K562 (cell line): Measurements from ENCODE around the gene SCO1. TPM values are rescaled to one million over a fixed set of nuclear protein-coding genes. Genes with fewer than 3 reads are reported as not detected.

Experiments
- ATAC-seq: fragments of 200-7000 bp; cut with Tn5 transposase; 3 replicates; pipeline ENCODE4 v1.9.1; 2020; ENCODE audit warnings: moderate library complexity
- BruUV-seq: library from RNA; stranded (reverse); fragments of 400-500 nt; replicated peaks from 2 replicates; lab custom pipeline; 2021; lab: Mats Ljungman, UMichigan
- CTCF ChIA-PET: fragments of 300-600 bp; formaldehyde crosslinking; extraction: SDS; loops from one replicate; lab custom pipeline; 2021; ENCODE audit warnings: low intra/inter-chr PET ratio; lab: Yijun Ruan, JAX
- POLR2A ChIA-PET: fragments of 300-600, 350-650 bp; sonication (Branson Sonifier 250); formaldehyde crosslinking; extraction: SDS; loops from one replicate; lab custom pipeline; 2021; ENCODE audit warnings: antibody characterized with exemption, inconsistent platforms; lab: Yijun Ruan, JAX
- DNase-seq, 4 experiments: peaks; one replicate each; pipeline versions ENCODE4 v3.0.0 to v3.0.0-alpha.2; 2011 to 2018; ENCODE audit warnings: low spot score in 3 of 4, mixed read lengths in 3 of 4; ENCODE audit errors: extremely low read depth in 1 of 4
- FAIRE-seq: peaks from 2 replicates; lab custom pipeline; 2011; peaks lifted over from hg19 to GRCh38; lab: Jason Lieb, UNC
- H2AFZ ChIP-seq: 2 replicates; pipeline ENCODE4 v1.6.0; 2011; ENCODE audit warnings: low read depth, low read length, control low read depth, inconsistent platforms
- H3K27ac ChIP-seq: fragments of 200-600 bp; 3 replicates; pipeline ENCODE4 v1.8.0; 2011; ENCODE audit warnings: low read depth, mild to moderate bottlenecking, control low read depth, inconsistent platforms, low read length, moderate library complexity, mixed read lengths; ENCODE audit errors: extremely low read depth
- H3K27me3 ChIP-seq, 2 experiments: fragments of 300-600 bp in 1 of 2; 2 replicates in 1 of 2; 3 replicates in 1 of 2; pipeline versions ENCODE4 v1.6.0 to v1.8.0; 2011; ENCODE audit warnings: inconsistent platforms in 2 of 2, low read length in 2 of 2, mild to moderate bottlenecking in 1 of 2, mixed read lengths in 1 of 2, moderate library complexity in 1 of 2; ENCODE audit not compliant: control insufficient read depth in 2 of 2, insufficient read depth in 2 of 2
- H3K36me3 ChIP-seq: fragments of 300-600 bp; 3 replicates; pipeline ENCODE4 v1.8.0; 2011; ENCODE audit warnings: mild to moderate bottlenecking, low read length, inconsistent platforms; ENCODE audit not compliant: control insufficient read depth, insufficient read depth
- H3K4me1 ChIP-seq, 2 experiments: fragments of 200-600 bp in 1 of 2; replicated peaks in 1 of 2; 2 replicates in 1 of 2; 3 replicates in 1 of 2; pipeline versions ENCODE4 v1.5.1 to v1.8.0; 2011; ENCODE audit warnings: inconsistent platforms in 2 of 2, low read length in 2 of 2, mild to moderate bottlenecking in 1 of 2, mixed read lengths in 1 of 2, moderate library complexity in 1 of 2; ENCODE audit not compliant: control insufficient read depth in 2 of 2, insufficient read depth in 2 of 2
- H3K4me2 ChIP-seq: 2 replicates; pipeline ENCODE4 v1.6.1; 2011; ENCODE audit warnings: low read length, control low read depth, inconsistent platforms, mixed read lengths; ENCODE audit not compliant: insufficient read depth
- H3K4me3 ChIP-seq: fragments of 200-600 bp; sonication (generic), shearing (Covaris generic); 2 replicates; pipeline ENCODE4 v1.5.1; 2016; ENCODE audit warnings: control low read depth, inconsistent platforms
- H3K79me2 ChIP-seq: fragments of 200-600 bp; 3 replicates; pipeline ENCODE4 v1.8.0; 2011; ENCODE audit warnings: low read length, inconsistent platforms; ENCODE audit not compliant: control insufficient read depth, insufficient read depth
- H3K9ac ChIP-seq, 2 experiments: 2 replicates each; pipeline versions ENCODE4 v1.6.0 to v1.6.1; 2011; ENCODE audit warnings: low read depth in 2 of 2, low read length in 2 of 2, control low read depth in 1 of 2, inconsistent platforms in 1 of 2, mild to moderate bottlenecking in 1 of 2, mixed read lengths in 1 of 2; ENCODE audit not compliant: insufficient read depth in 1 of 2
- H3K9me1 ChIP-seq: one replicate; pipeline ENCODE4 v1.6.0; 2011; ENCODE audit warnings: inconsistent platforms, mild to moderate bottlenecking, low read length, moderate library complexity; ENCODE audit not compliant: control insufficient read depth, insufficient read depth
- H3K9me3 ChIP-seq: replicated peaks from 2 replicates; pipeline ENCODE4 v1.5.1; 2011; ENCODE audit warnings: low read depth, low read length, inconsistent platforms; ENCODE audit not compliant: control insufficient read depth, insufficient read depth
- H4K20me1 ChIP-seq: replicated peaks from 2 replicates; pipeline ENCODE4 v1.6.1; 2011; ENCODE audit warnings: low read length, inconsistent platforms, mixed read lengths; ENCODE audit not compliant: control insufficient read depth, insufficient read depth
- ADNP ChIP-seq: fragments of 200-800 bp; sonication (Bioruptor generic); IDR thresholded peaks from 2 replicates; pipeline ENCODE4 v1.6.1; 2016; ENCODE audit warnings: missing genetic modification characterization, missing compliant biosample characterization
- DPF2 ChIP-seq: fragments of 450-650 bp; IDR thresholded peaks from 2 replicates; pipeline ENCODE4 v1.6.1; 2016
- LEF1 ChIP-seq: fragments of 450-650 bp; IDR thresholded peaks from 2 replicates; pipeline ENCODE4 v1.6.1; 2016; ENCODE audit warnings: mild to moderate bottlenecking
- MEIS2 ChIP-seq: fragments of 450-650 bp; IDR thresholded peaks from 2 replicates; pipeline ENCODE4 v1.6.1; 2014; ENCODE audit warnings: mild to moderate bottlenecking; ENCODE audit not compliant: partially characterized antibody
- PHB ChIP-seq: fragments of 250-450 bp; sonication (Bioruptor Pico); IDR thresholded peaks from 2 replicates; pipeline ENCODE4 v1.5.0; 2021
- RAD21 ChIP-seq, 2 experiments: fragments of 250-450 bp in 1 of 2; fragments of 450-650 bp in 1 of 2; sonication (Bioruptor Pico) in 1 of 2; formaldehyde crosslinking in 1 of 2; IDR thresholded peaks in 1 of 2; conservative IDR thresholded peaks in 1 of 2; 2 replicates each; pipeline versions ENCODE4 v1.4.0 to v1.8.0; 2020 to 2022; ENCODE audit warnings: mild to moderate bottlenecking in 2 of 2, moderate library complexity in 1 of 2
- TCF3 ChIP-seq: sonication (generic); formaldehyde crosslinking; IDR thresholded peaks from 2 replicates; pipeline ENCODE4 v1.4.0; 2020; ENCODE audit warnings: mild to moderate bottlenecking, missing genetic modification reagents
- U2AF2 ChIP-seq: fragments of 200-400 bp; formaldehyde crosslinking; optimal IDR thresholded peaks from 2 replicates; pipeline ENCODE3; 2017; ENCODE audit warnings: low read depth, mild to moderate bottlenecking, low read length
- ZNF324 ChIP-seq: fragments of 250-450 bp; sonication (Bioruptor Pico); IDR thresholded peaks from 2 replicates; pipeline ENCODE4 v1.4.0; 2020; ENCODE audit warnings: mild to moderate bottlenecking
- ZNF436 ChIP-seq: fragments of 250-450, 450-650 bp; sonication (Bioruptor Pico); formaldehyde crosslinking; IDR thresholded peaks from 2 replicates; pipeline ENCODE4 v1.7.0; 2020; ENCODE audit warnings: mild to moderate bottlenecking
- ZNF696 ChIP-seq: fragments of 250-450 bp; sonication (Bioruptor Pico); conservative IDR thresholded peaks from 2 replicates; pipeline ENCODE4 v1.4.0; 2020; ENCODE audit warnings: mild to moderate bottlenecking, moderate library complexity
- WGBS: fragments of 100-300 bp; shearing (Covaris generic); methylation state at CpG from one replicate; pipeline ENCODE4 v1.1.6; 2016; ENCODE audit warnings: low coverage, mixed read lengths; ENCODE audit not compliant: insufficient coverage; ENCODE audit errors: missing lambda C conversion rate; 5-methylcytosine and 5-hydroxymethylcytosine counted together
- in situ Hi-C: fragments of 300-500 bp; cut with MboI; formaldehyde crosslinking; loops from 4 replicates; pipeline ENCODE4 v1.15.0; 2018; ENCODE audit warnings: inconsistent platforms, mixed read lengths
- intact Hi-C: fragments of 100-400 bp; cut with micrococcal nuclease; formaldehyde crosslinking; loops from 2 replicates; pipeline ENCODE4 v1.14.2; 2022
- polyA plus RNA-seq, 8 experiments: library from polyadenylated mRNA; depleted of rRNA in 4 of 8; stranded (reverse) in 5 of 8; unstranded in 3 of 8; fragments of >200 nt; fragmentation: Nextera tagmentation in 2 of 8; fragmentation: Illumina TruSeq in 1 of 8; extraction: Ambion mirVana in 2 of 8; extraction: Trizol in 1 of 8; gene quantifications; 2 replicates each; pipeline versions ENCODE4 v1.2.1 to v1.2.3, GENCODE V29; 2011 to 2014; ENCODE audit warnings: inconsistent platforms in 1 of 8, missing spikeins in 1 of 8
- total RNA-seq, 7 experiments: library from RNA; depleted of rRNA in 6 of 7; stranded (reverse); fragments of >200 nt in 6 of 7; fragmentation: Illumina TruSeq in 2 of 7; extraction: Trizol in 2 of 7; gene quantifications; 2 replicates each; pipeline versions ENCODE4 v1.2.1 to v1.2.3, GENCODE V29; 2011 to 2021; ENCODE audit warnings: low replicate concordance in 1 of 7
- TF ChIP-seq, protein P1 (sequence below): fragments of 450-650 bp; IDR thresholded peaks from 2 replicates; pipeline ENCODE4 v1.6.1; 2016; ENCODE audit warnings: low read depth
- TF ChIP-seq, protein P2 (sequence below): sonication (generic); formaldehyde crosslinking; IDR thresholded peaks from 2 replicates; pipeline ENCODE4 v1.8.0; 2023; ENCODE audit warnings: mild to moderate bottlenecking, missing genetic modification reagents

SCO1 gene
- total and polyA plus RNA-seq, 9 of the 15 experiments (the other 6 are each of a cell fraction or from before 2014, with no cell fraction given): 7.1 to 40.9 (median 22.1) TPM

DNA sequence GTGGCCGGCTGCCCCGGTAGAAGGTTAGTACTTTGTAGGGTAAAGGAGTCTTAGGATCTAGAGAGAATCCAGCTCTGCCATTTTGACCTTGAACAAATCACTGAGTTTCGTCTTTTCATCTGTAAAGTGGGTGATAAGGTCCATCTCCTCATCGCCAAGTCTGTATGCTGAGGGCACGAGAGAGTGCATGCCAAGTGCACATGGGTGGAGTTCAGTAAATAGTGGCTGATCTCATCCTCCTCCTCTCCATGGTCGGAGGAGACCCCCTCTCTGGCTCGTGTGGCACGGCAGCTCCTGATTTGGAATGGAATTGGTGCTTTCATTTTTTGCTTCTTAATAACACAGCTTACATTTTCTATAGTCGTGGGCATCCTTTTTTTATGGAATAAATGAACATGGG lies 70.9 kb downstream of the SCO1 start:
- intact Hi-C loops (no loop called here), in situ Hi-C loops (no loop called here)
- POLR2A ChIA-PET: no interaction called here
- TF ChIP-seq ZNF696 (no peak), U2AF2 (no peak), TCF3 (CRISPR knock-in tag) (no peak), DPF2 (no peak), ZNF324 (CRISPR knock-in tag) (no peak), PHB (no peak), ADNP (no peak), MEIS2 (no peak), RAD21 (CRISPR knock-in tag; conservative IDR thresholded peaks at IDR 0.05 in 1 of 2, IDR thresholded peaks at IDR 0.05 in 1 of 2) (no peak), ZNF436 (CRISPR knock-in tag) (no peak), LEF1 (no peak)
- TF ChIP-seq, protein P1, sequence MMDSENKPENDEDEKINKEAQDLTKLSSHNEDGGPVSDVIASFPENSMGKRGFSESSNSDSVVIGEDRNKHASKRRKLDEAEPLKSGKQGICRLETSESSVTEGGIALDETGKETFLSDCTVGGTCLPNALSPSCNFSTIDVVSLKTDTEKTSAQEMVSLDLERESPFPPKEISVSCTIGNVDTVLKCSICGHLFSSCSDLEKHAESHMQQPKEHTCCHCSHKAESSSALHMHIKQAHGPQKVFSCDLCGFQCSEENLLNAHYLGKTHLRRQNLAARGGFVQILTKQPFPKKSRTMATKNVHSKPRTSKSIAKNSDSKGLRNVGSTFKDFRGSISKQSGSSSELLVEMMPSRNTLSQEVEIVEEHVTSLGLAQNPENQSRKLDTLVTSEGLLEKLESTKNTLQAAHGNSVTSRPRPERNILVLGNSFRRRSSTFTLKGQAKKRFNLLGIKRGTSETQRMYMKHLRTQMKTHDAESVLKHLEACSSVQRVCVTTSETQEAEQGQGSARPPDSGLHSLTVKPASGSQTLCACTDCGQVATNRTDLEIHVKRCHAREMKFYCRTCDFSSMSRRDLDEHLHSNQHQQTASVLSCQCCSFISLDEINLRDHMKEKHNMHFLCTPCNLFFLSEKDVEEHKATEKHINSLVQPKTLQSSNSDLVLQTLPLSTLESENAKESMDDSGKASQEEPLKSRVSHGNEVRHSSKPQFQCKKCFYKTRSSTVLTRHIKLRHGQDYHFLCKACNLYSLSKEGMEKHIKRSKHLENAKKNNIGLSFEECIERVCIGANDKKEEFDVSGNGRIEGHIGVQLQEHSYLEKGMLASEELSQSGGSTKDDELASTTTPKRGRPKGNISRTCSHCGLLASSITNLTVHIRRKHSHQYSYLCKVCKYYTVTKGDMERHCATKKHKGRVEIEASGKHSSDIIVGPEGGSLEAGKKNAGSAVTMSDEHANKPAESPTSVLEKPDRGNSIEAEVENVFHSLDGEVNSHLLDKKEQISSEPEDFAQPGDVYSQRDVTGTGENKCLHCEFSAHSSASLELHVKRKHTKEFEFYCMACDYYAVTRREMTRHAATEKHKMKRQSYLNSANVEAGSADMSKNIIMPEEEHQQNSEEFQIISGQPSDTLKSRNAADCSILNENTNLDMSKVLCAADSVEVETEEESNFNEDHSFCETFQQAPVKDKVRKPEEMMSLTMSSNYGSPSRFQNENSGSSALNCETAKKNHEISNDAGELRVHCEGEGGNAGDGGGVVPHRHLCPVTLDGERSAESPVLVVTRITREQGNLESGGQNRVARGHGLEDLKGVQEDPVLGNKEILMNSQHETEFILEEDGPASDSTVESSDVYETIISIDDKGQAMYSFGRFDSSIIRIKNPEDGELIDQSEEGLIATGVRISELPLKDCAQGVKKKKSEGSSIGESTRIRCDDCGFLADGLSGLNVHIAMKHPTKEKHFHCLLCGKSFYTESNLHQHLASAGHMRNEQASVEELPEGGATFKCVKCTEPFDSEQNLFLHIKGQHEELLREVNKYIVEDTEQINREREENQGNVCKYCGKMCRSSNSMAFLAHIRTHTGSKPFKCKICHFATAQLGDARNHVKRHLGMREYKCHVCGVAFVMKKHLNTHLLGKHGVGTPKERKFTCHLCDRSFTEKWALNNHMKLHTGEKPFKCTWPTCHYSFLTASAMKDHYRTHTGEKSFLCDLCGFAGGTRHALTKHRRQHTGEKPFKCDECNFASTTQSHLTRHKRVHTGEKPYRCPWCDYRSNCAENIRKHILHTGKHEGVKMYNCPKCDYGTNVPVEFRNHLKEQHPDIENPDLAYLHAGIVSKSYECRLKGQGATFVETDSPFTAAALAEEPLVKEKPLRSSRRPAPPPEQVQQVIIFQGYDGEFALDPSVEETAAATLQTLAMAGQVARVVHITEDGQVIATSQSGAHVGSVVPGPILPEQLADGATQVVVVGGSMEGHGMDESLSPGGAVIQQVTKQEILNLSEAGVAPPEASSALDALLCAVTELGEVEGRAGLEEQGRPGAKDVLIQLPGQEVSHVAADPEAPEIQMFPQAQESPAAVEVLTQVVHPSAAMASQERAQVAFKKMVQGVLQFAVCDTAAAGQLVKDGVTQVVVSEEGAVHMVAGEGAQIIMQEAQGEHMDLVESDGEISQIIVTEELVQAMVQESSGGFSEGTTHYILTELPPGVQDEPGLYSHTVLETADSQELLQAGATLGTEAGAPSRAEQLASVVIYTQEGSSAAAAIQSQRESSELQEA: no peak
- TF ChIP-seq, protein P2, sequence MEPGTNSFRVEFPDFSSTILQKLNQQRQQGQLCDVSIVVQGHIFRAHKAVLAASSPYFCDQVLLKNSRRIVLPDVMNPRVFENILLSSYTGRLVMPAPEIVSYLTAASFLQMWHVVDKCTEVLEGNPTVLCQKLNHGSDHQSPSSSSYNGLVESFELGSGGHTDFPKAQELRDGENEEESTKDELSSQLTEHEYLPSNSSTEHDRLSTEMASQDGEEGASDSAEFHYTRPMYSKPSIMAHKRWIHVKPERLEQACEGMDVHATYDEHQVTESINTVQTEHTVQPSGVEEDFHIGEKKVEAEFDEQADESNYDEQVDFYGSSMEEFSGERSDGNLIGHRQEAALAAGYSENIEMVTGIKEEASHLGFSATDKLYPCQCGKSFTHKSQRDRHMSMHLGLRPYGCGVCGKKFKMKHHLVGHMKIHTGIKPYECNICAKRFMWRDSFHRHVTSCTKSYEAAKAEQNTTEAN (CRISPR knock-in tag): no peak

More for the DNA sequence above, 70.9 kb downstream of the SCO1 start:
- no peak overlapping the region for H3K9ac ChIP-seq
- H3K79me2 ChIP-seq: no peaks in the 10 kb centered on the region
- no peaks in the 10 kb centered on the region for H3K4me1 ChIP-seq
- H2AFZ ChIP-seq: no peak overlapping the region
- no peak for DNase-seq
- H3K4me2 ChIP-seq: no peak overlapping the region
- H3K4me3 ChIP-seq: no peak overlapping the region
- WGBS: 3% methylated on average over 8 of the region's 9 CpGs
- ATAC-seq: no peak
- no TSS peak for BruUV-seq
- no peak for FAIRE-seq
- peaks cover 0 to 32% of the 10 kb centered on the region in 2 experiments; a peak in 4 of 5 replicates for H3K27me3 ChIP-seq
- H3K9me3 ChIP-seq: no peaks in the 10 kb centered on the region
- no peak overlapping the region for H3K27ac ChIP-seq
- CTCF ChIA-PET: no interaction called here
- 0 out of 2 replicates have a peak, but pooled peaks cover 3% of the 10 kb centered on the region for H4K20me1 ChIP-seq
- no peaks in the 10 kb centered on the region for H3K9me1 ChIP-seq
- no peaks in the 10 kb centered on the region for H3K36me3 ChIP-seq
